MM.1S (cell line): ENCODE data around the gene UBE2K.

ENCODE experiments used
- EZH2 ChIP-seq: fragments of 300-600 bp; sonication (generic); optimal IDR thresholded peaks from 2 replicates; pipeline ENCODE3; 2017; ENCODE audit warnings: low read depth, mild to moderate bottlenecking, antibody characterized with exemption, low read length, mixed read lengths
- TF ChIP-seq, protein P1 (sequence below): fragments of 300-600 bp; sonication (generic); IDR thresholded peaks from 2 replicates; pipeline ENCODE4 v1.5.1; 2016; ENCODE audit warnings: antibody characterized with exemption, low read length, mixed read lengths

DNA sequence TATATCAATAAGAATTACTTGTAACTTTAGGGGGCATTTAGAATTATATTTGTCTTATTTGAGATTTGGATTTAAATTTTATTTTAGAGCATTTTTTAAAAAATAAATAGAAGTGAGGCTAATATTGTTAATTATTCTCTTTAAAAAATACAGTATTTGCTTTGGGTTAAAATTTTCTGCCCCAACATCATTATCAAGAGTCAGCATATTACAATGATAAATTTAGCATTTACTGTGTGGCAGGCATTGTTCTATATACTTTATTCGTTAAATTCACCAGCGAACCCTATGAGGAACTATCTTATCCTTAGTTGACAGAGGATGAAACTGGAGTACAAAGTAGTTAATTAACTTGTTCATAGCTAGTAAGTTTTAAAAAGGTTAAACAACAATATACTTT is 34.0 kb downstream of the UBE2K start:
- TF ChIP-seq, protein P1, sequence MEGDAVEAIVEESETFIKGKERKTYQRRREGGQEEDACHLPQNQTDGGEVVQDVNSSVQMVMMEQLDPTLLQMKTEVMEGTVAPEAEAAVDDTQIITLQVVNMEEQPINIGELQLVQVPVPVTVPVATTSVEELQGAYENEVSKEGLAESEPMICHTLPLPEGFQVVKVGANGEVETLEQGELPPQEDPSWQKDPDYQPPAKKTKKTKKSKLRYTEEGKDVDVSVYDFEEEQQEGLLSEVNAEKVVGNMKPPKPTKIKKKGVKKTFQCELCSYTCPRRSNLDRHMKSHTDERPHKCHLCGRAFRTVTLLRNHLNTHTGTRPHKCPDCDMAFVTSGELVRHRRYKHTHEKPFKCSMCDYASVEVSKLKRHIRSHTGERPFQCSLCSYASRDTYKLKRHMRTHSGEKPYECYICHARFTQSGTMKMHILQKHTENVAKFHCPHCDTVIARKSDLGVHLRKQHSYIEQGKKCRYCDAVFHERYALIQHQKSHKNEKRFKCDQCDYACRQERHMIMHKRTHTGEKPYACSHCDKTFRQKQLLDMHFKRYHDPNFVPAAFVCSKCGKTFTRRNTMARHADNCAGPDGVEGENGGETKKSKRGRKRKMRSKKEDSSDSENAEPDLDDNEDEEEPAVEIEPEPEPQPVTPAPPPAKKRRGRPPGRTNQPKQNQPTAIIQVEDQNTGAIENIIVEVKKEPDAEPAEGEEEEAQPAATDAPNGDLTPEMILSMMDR = no peak
- no peak for TF ChIP-seq EZH2
